ENCODE measurements around the gene GRHL1. TPM values are rescaled to one million over a fixed set of nuclear protein-coding genes. Genes with fewer than 3 reads are reported as not detected.
A peak's percentile ranks its signal among the peaks of the same experiment; 100 is the strongest.

The GRHL1 gene
- total and polyA plus RNA-seq, 2 donors (not counting 3 experiments of a cell fraction or from before 2014, with no cell fraction given): 0.37 to 1.1 TPM

GRCh38 chr2:9991221-9991620 is 39.7 kb downstream of the GRHL1 start:
- intact Hi-C loops (cut with micrococcal nuclease) (loop anchor here (5.0 kb wide), 2 partner anchors 149 to 179 kb away; partner anchors contain the start of gene TAF1B), dilution Hi-C loops (cut with MboI; ENCODE audit: extremely low pct_ligation_motif_present, low sequenced_read_pairs) (no loop called here)
- peak overlapping the region; percentile 43 for H2AFZ ChIP-seq (ENCODE audit: low read depth, low read length)
- ChIA-PET POLR2A (interaction anchor here (0.6 kb wide), 1 partner anchor 118 kb away, joined by 3 read pairs; no protein-coding TSS in a partner anchor), CTCF (interaction anchor here (1.0 to 2.7 kb wide), 7 partner anchors 14 to 221 kb away, joined by 3 to 13 read pairs (median 5); partner anchors contain the start of gene TAF1B)
- no peak overlapping the region for H3K4me3 ChIP-seq (replicated peaks in 1 of 3; ENCODE audit: insufficient read depth in 1 of 3, low read depth in 1 of 3, low read length in 3 of 3)
- H3K9me3 ChIP-seq (replicated peaks; ENCODE audit: control insufficient read depth, insufficient read depth, low read length): no peaks in the 10 kb centered on the region
- no peaks in the 10 kb centered on the region for H3K36me3 ChIP-seq (ENCODE audit: control insufficient read depth in 2 of 2, extremely low read depth in 1 of 2, insufficient read depth in 2 of 2, low read length in 2 of 2)
- BruUV-seq (replicated peaks): no TSS peak
- H3K27me3 ChIP-seq (ENCODE audit: control insufficient read depth in 2 of 2, insufficient read depth in 2 of 2, low read length in 2 of 2): no peaks in the 10 kb centered on the region
- H4K20me1 ChIP-seq (replicated peaks; ENCODE audit: control insufficient read depth, extremely low read depth, insufficient read depth, low read length): no peaks in the 10 kb centered on the region
- FAIRE-seq (peak; percentile 53), DNase-seq (ENCODE audit: low read depth, low spot score) (peak; percentile 21)
- peak overlapping the region; percentile 74 for H3K4me2 ChIP-seq (ENCODE audit: insufficient read depth, low read length)
- no peaks in the 10 kb centered on the region for H3K9me1 ChIP-seq (replicated peaks; ENCODE audit: control insufficient read depth, extremely low read depth, insufficient read depth, low read length)
- no peak for TF ChIP-seq EZH2 (IDR thresholded peaks at IDR 0.05; ENCODE audit: borderline replicate concordance, low read depth, low read length, severe bottlenecking)
- H3K79me2 ChIP-seq (ENCODE audit: control insufficient read depth, insufficient read depth, low read length): no peaks in the 10 kb centered on the region
- H3K27ac ChIP-seq (ENCODE audit: insufficient read depth, low read depth, low read length): peak overlapping the region; percentile 72
- H3K9ac ChIP-seq (replicated peaks; ENCODE audit: extremely low read depth, insufficient read depth, low read length): peak overlapping the region; percentile 7
- H3K4me1 ChIP-seq (ENCODE audit: control insufficient read depth, extremely low read depth, insufficient read depth, low read length): peaks cover 46% of the 10 kb centered on the region

GRCh38 chr2:9991829-9992273 is 40.4 kb downstream of the GRHL1 start:
- H3K27me3 ChIP-seq (ENCODE audit: control insufficient read depth in 2 of 2, insufficient read depth in 2 of 2, low read length in 2 of 2): no peaks in the 10 kb centered on the region
- H4K20me1 ChIP-seq (replicated peaks; ENCODE audit: control insufficient read depth, extremely low read depth, insufficient read depth, low read length): no peaks in the 10 kb centered on the region
- BruUV-seq (replicated peaks): TSS peak; percentile 65
- H3K4me3 ChIP-seq (replicated peaks in 1 of 3; ENCODE audit: insufficient read depth in 1 of 3, low read depth in 1 of 3, low read length in 3 of 3): no peak overlapping the region
- peak overlapping the region; percentile 45 for H2AFZ ChIP-seq (ENCODE audit: low read depth, low read length)
- intact Hi-C loops (cut with micrococcal nuclease) (loop anchor here (1.0 to 5.0 kb wide), 4 partner anchors 16 to 180 kb away; partner anchors contain the start of gene TAF1B), dilution Hi-C loops (cut with MboI; ENCODE audit: extremely low pct_ligation_motif_present, low sequenced_read_pairs) (no loop called here)
- peaks cover 46% of the 10 kb centered on the region for H3K4me1 ChIP-seq (ENCODE audit: control insufficient read depth, extremely low read depth, insufficient read depth, low read length)
- POLR2A ChIA-PET: interaction anchor here (0.7 kb wide), 1 partner anchor 424 kb away, joined by 3 read pairs; no protein-coding TSS in a partner anchor
- DNase-seq (ENCODE audit: low read depth, low spot score): peak; percentile 76
- H3K4me2 ChIP-seq (ENCODE audit: insufficient read depth, low read length): peak overlapping the region; percentile 74
- no peaks in the 10 kb centered on the region for H3K36me3 ChIP-seq (ENCODE audit: control insufficient read depth in 2 of 2, extremely low read depth in 1 of 2, insufficient read depth in 2 of 2, low read length in 2 of 2)
- peak; percentile 94 for FAIRE-seq
- peak overlapping the region; percentile 7 for H3K9ac ChIP-seq (replicated peaks; ENCODE audit: extremely low read depth, insufficient read depth, low read length)
- TF ChIP-seq JUN (IDR thresholded peaks at IDR 0.05; ENCODE audit: borderline replicate concordance, insufficient read depth, insufficient read length, low read depth): peak; percentile 41
- no peak for TF ChIP-seq MAX (IDR thresholded peaks at IDR 0.05; ENCODE audit: insufficient read depth, insufficient read length)
- TF ChIP-seq POLR2AphosphoS5 (IDR thresholded peaks at IDR 0.05; ENCODE audit: insufficient read depth, low read depth, low read length): no peak
- TF ChIP-seq MYC (IDR thresholded peaks at IDR 0.05; ENCODE audit: low read depth, low read length): no peak
- TF ChIP-seq EZH2 (IDR thresholded peaks at IDR 0.05; ENCODE audit: borderline replicate concordance, low read depth, low read length, severe bottlenecking): no peak
- TF ChIP-seq FOS (IDR thresholded peaks at IDR 0.05; ENCODE audit: borderline replicate concordance, insufficient read depth, low read length): peak; percentile 68
- TF ChIP-seq POLR2A (IDR thresholded peaks at IDR 0.05; ENCODE audit: low read depth, low read length): no peak
- no peak for TF ChIP-seq CTCF (IDR thresholded peaks at IDR 0.05; ENCODE audit: extremely low read depth in 1 of 2, insufficient read depth in 1 of 2, low read depth in 1 of 2, low read length in 2 of 2)
- peak; percentile 43 for TF ChIP-seq GATA2 (IDR thresholded peaks at IDR 0.05; ENCODE audit: insufficient read depth, insufficient read length, low read depth, low read length)
- H3K79me2 ChIP-seq (ENCODE audit: control insufficient read depth, insufficient read depth, low read length): no peaks in the 10 kb centered on the region
- CTCF ChIA-PET: interaction anchor here (0.6 to 2.7 kb wide), 10 partner anchors 7 to 310 kb away, joined by 3 to 50 read pairs (median 4); no protein-coding TSS in a partner anchor
- peak overlapping the region; percentile 72 for H3K27ac ChIP-seq (ENCODE audit: insufficient read depth, low read depth, low read length)
- no peaks in the 10 kb centered on the region for H3K9me3 ChIP-seq (replicated peaks; ENCODE audit: control insufficient read depth, insufficient read depth, low read length)
- no peaks in the 10 kb centered on the region for H3K9me1 ChIP-seq (replicated peaks; ENCODE audit: control insufficient read depth, extremely low read depth, insufficient read depth, low read length)

All from endothelial cell of umbilical vein (primary cell).